BJ (cell line): ENCODE data around the gene ERBIN. TPM values are rescaled to one million over a fixed set of nuclear protein-coding genes. Genes with fewer than 3 reads are reported as not detected.

Source experiments
- CTCF ChIA-PET: fragments of 350-600 bp; formaldehyde crosslinking; extraction: SDS; loops from one replicate; lab custom pipeline; 2021; ENCODE audit warnings: antibody characterized with exemption, inconsistent platforms; lab: Yijun Ruan, JAX
- POLR2A ChIA-PET: fragments of 300-600 bp; sonication (Branson Sonifier 250); formaldehyde crosslinking; extraction: SDS; loops from one replicate; lab custom pipeline; 2021; ENCODE audit warnings: antibody characterized with exemption; lab: Charles Lee
- DNase-seq: peaks from one replicate; pipeline ENCODE4 v3.0.0-alpha.2; 2011; ENCODE audit warnings: low read depth
- H3K27me3 ChIP-seq: 2 replicates; pipeline ENCODE4 v1.6.0; 2011; ENCODE audit warnings: low read length; ENCODE audit not compliant: control insufficient read depth, insufficient read depth
- H3K36me3 ChIP-seq: 2 replicates; pipeline ENCODE4 v1.5.1; 2011; ENCODE audit warnings: low read length; ENCODE audit not compliant: control insufficient read depth, insufficient read depth
- H3K4me3 ChIP-seq: 2 replicates; pipeline ENCODE4 v1.5.1; 2011; ENCODE audit warnings: low read depth, mild to moderate bottlenecking, control low read depth, low read length
- polyA plus RNA-seq: library from polyadenylated mRNA; depleted of rRNA; stranded (reverse); fragments of >200 nt; gene quantifications from 2 replicates; pipeline ENCODE4 v1.2.3, GENCODE V29; 2011
- TF ChIP-seq, protein P1 (sequence below): IDR thresholded peaks from 2 replicates; pipeline ENCODE4 v1.5.1; 2011; ENCODE audit warnings: low read depth, mild to moderate bottlenecking, control low read depth, inconsistent platforms, low read length, moderate library complexity; ENCODE audit not compliant: insufficient read depth

ERBIN gene
- polyA plus RNA-seq, 1 experiment: 26.0 TPM

- no peak for DNase-seq
- Histone ChIP-seq H3K27me3 (no peaks in the 10 kb centered on the region), H3K36me3 (no peaks in the 10 kb centered on the region), H3K4me3 (no peak overlapping the region)
- ChIA-PET CTCF (interaction anchor here (0.6 to 2.0 kb wide), 2 partner anchors 9 to 50 kb away, joined by 5 read pairs; no protein-coding TSS in a partner anchor), POLR2A (no interaction called here)
- TF ChIP-seq, protein P1, sequence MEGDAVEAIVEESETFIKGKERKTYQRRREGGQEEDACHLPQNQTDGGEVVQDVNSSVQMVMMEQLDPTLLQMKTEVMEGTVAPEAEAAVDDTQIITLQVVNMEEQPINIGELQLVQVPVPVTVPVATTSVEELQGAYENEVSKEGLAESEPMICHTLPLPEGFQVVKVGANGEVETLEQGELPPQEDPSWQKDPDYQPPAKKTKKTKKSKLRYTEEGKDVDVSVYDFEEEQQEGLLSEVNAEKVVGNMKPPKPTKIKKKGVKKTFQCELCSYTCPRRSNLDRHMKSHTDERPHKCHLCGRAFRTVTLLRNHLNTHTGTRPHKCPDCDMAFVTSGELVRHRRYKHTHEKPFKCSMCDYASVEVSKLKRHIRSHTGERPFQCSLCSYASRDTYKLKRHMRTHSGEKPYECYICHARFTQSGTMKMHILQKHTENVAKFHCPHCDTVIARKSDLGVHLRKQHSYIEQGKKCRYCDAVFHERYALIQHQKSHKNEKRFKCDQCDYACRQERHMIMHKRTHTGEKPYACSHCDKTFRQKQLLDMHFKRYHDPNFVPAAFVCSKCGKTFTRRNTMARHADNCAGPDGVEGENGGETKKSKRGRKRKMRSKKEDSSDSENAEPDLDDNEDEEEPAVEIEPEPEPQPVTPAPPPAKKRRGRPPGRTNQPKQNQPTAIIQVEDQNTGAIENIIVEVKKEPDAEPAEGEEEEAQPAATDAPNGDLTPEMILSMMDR: no peak
These were observed 30.5 kb upstream of the ERBIN start for GRCh38 chr5:65895891-65896290.

- ChIA-PET CTCF (no interaction called here), POLR2A (no interaction called here)
- TF ChIP-seq, protein P1: no peak
These were observed 25.6 kb upstream of the ERBIN start for GRCh38 chr5:65900746-65901145.

GRCh38 chr5:65902104-65902503, 24.3 kb upstream of the ERBIN start:
- no peak for DNase-seq
- TF ChIP-seq, protein P1: no peak
- Histone ChIP-seq H3K4me3 (no peak overlapping the region), H3K36me3 (no peaks in the 10 kb centered on the region), H3K27me3 (no peaks in the 10 kb centered on the region)
- ChIA-PET CTCF (interaction anchor here (1.0 kb wide), 1 partner anchor 12 kb away, joined by 3 read pairs; no protein-coding TSS in a partner anchor), POLR2A (no interaction called here)

More at GRCh38 chr5:65900746-65901145, 25.6 kb upstream of the ERBIN start:
- no peak overlapping the region for H3K4me3 ChIP-seq
- no peaks in the 10 kb centered on the region for H3K36me3 ChIP-seq
- no peaks in the 10 kb centered on the region for H3K27me3 ChIP-seq
- no peak for DNase-seq

DNA sequence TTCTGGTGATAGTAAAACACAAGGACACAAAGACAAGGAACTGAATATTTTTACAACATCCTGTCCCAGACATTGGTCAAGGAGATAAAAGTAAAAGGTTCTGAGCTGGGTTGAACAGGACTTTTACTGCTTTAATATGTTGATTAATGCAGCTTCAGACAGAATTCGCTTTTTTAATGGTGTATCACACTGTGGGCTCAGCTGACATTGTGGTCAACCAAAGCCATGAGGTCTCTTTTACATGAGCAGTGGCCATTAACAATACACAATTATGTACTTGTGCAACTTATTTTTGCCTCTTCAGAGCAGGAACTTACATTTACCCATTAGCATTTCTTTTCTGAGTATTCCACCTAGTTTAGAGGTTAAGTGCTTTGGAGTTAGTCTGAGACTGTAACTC, 22.8 kb upstream of the ERBIN start:
- TF ChIP-seq, protein P1: no peak
- H3K27me3 ChIP-seq: no peaks in the 10 kb centered on the region
- no peak overlapping the region for H3K4me3 ChIP-seq
- DNase-seq: no peak
- CTCF ChIA-PET: interaction anchor here (1.0 kb wide), 1 partner anchor 14 kb away, joined by 4 read pairs; no protein-coding TSS in a partner anchor
- POLR2A ChIA-PET: no interaction called here
- H3K36me3 ChIP-seq: no peaks in the 10 kb centered on the region

GRCh38 chr5:65906256-65906655, 20.1 kb upstream of the ERBIN start:
- H3K27me3 ChIP-seq: no peaks in the 10 kb centered on the region
- ChIA-PET CTCF (no interaction called here), POLR2A (no interaction called here)
- no peak overlapping the region for H3K4me3 ChIP-seq
- TF ChIP-seq, protein P1: no peak
- H3K36me3 ChIP-seq: no peaks in the 10 kb centered on the region
- DNase-seq: no peak
